WTC11 (cell line): ENCODE results near the gene IGFBP2.

Experiments used
- CREB1 ChIP-seq: sonication (generic); formaldehyde crosslinking; IDR thresholded peaks from 2 replicates; pipeline ENCODE4 v1.8.0; 2023; ENCODE audit warnings: mild to moderate bottlenecking, missing genetic modification reagents
- CTCF ChIP-seq: fragments of 200-600 bp; IDR thresholded peaks from 2 replicates; pipeline ENCODE4 v1.8.0; 2022; ENCODE audit warnings: antibody characterized with exemption
- E2F5 ChIP-seq: sonication (generic); formaldehyde crosslinking; IDR thresholded peaks from 2 replicates; pipeline ENCODE4 v1.8.1; 2022; ENCODE audit warnings: mild to moderate bottlenecking, moderate library complexity, missing genetic modification reagents
- ERG ChIP-seq: fragments of 250-450 bp; sonication (Bioruptor Pico); IDR thresholded peaks from 2 replicates; pipeline ENCODE4 v1.8.0; 2021; ENCODE audit warnings: mild to moderate bottlenecking
- HMGXB4 ChIP-seq: sonication (generic); formaldehyde crosslinking; IDR thresholded peaks from 2 replicates; pipeline ENCODE4 v1.8.1; 2023; ENCODE audit warnings: mild to moderate bottlenecking, moderate library complexity, missing genetic modification reagents
- IRF1 ChIP-seq: sonication (generic); formaldehyde crosslinking; IDR thresholded peaks from 2 replicates; pipeline ENCODE4 v1.8.0; 2023; ENCODE audit warnings: missing genetic modification reagents
- MAX ChIP-seq: sonication (generic); formaldehyde crosslinking; IDR thresholded peaks from 2 replicates; pipeline ENCODE4 v1.8.0; 2022; ENCODE audit warnings: mild to moderate bottlenecking, missing genetic modification reagents
- NR3C1 ChIP-seq: sonication (generic); formaldehyde crosslinking; conservative IDR thresholded peaks from 2 replicates; pipeline ENCODE4 v1.8.1; 2023; ENCODE audit warnings: low read depth, mild to moderate bottlenecking, missing genetic modification reagents
- RELA ChIP-seq: sonication (generic); formaldehyde crosslinking; IDR thresholded peaks from 2 replicates; pipeline ENCODE4 v1.8.1; 2022; ENCODE audit warnings: missing genetic modification reagents, mild to moderate bottlenecking, borderline replicate concordance
- TCF7 ChIP-seq: sonication (generic); formaldehyde crosslinking; IDR thresholded peaks from 2 replicates; pipeline ENCODE4 v1.8.0; 2022; ENCODE audit warnings: mild to moderate bottlenecking, low read depth, missing genetic modification reagents, moderate library complexity
- ZNF232 ChIP-seq: sonication (generic); formaldehyde crosslinking; IDR thresholded peaks from 2 replicates; pipeline ENCODE4 v1.8.0; 2022; ENCODE audit warnings: mild to moderate bottlenecking, missing genetic modification reagents
- ZNF423 ChIP-seq: fragments of 250-450 bp; sonication (Bioruptor Pico); IDR thresholded peaks from 2 replicates; pipeline ENCODE4 v2.1.2; 2022; ENCODE audit warnings: mild to moderate bottlenecking, moderate library complexity
- ZNF671 ChIP-seq: fragments of 250-450 bp; sonication (Bioruptor Pico); IDR thresholded peaks from 2 replicates; pipeline ENCODE4 v1.8.0; 2021; ENCODE audit warnings: mild to moderate bottlenecking

GRCh38 chr2:216657980-216658379 is 24.8 kb downstream of the IGFBP2 start:
- TF ChIP-seq CTCF (no peak), MAX (CRISPR knock-in tag) (no peak), NR3C1 (no peak), IRF1 (no peak), RELA (no peak), ZNF232 (CRISPR knock-in tag) (no peak), ERG (no peak), TCF7 (CRISPR knock-in tag) (no peak), CREB1 (CRISPR knock-in tag) (no peak), ZNF671 (CRISPR knock-in tag) (no peak), E2F5 (CRISPR knock-in tag) (no peak), HMGXB4 (no peak), ZNF423 (CRISPR knock-in tag) (no peak)
